HEK293T (cell line): ENCODE results near the gene ZNF587.

ENCODE experiments used
- ARNT ChIP-seq: fragments of 450-650 bp; IDR thresholded peaks from 2 replicates; pipeline ENCODE4 v1.6.1; 2017; ENCODE audit warnings: mild to moderate bottlenecking
- BHLHE40 ChIP-seq: fragments of 450-650 bp; IDR thresholded peaks from 2 replicates; pipeline ENCODE4 v1.6.1; 2016; ENCODE audit warnings: mild to moderate bottlenecking, moderate library complexity, borderline replicate concordance
- ELF4 ChIP-seq: fragments of 450-650 bp; IDR thresholded peaks from 2 replicates; pipeline ENCODE4 v1.6.1; 2017; ENCODE audit warnings: antibody characterized with exemption
- FOXM1 ChIP-seq: fragments of 450-650 bp; IDR thresholded peaks from 2 replicates; pipeline ENCODE4 v1.6.1; 2017; ENCODE audit warnings: mild to moderate bottlenecking, borderline replicate concordance
- NFRKB ChIP-seq: fragments of 450-650 bp; IDR thresholded peaks from 2 replicates; pipeline ENCODE4 v1.6.1; 2016; ENCODE audit warnings: mild to moderate bottlenecking, moderate library complexity
- SP1 ChIP-seq: fragments of 450-650 bp; IDR thresholded peaks from 2 replicates; pipeline ENCODE4 v1.6.1; 2017
- TARDBP ChIP-seq: fragments of 450-650 bp; IDR thresholded peaks from 2 replicates; pipeline ENCODE4 v1.6.1; 2016
- ZNF384 ChIP-seq: fragments of 450-650 bp; IDR thresholded peaks from 2 replicates; pipeline ENCODE4 v1.6.1; 2016
- TF ChIP-seq, protein P1 (sequence below): fragments of 450-650 bp; IDR thresholded peaks from 2 replicates; pipeline ENCODE4 v1.6.1; 2016

DNA sequence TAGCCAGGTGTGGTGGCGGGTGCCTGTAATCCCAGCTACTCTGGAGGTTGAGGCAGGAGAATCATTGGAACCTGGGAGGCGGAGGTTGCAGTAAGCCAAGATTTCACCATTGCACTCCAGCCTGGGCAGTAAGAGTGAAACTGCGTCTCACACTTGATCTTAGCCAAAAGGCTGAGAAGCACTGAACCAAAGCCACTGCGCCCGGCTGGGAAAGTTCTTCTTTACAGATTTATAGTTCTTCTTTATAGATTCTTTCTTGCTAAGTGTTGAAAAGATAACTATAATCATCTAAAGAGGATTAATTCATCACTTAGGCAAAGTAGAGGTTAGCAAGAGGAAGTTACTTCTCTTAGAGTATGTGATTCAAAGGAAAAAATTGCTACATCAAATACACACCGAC, 55.6 kb downstream of the ZNF587 start:
- TF ChIP-seq TARDBP = no peak
- TF ChIP-seq BHLHE40 = no peak
- TF ChIP-seq NFRKB = no peak
- TF ChIP-seq ARNT = no peak
- no peak for TF ChIP-seq FOXM1
- no peak for TF ChIP-seq SP1
- no peak for TF ChIP-seq ELF4
- TF ChIP-seq, protein P1, sequence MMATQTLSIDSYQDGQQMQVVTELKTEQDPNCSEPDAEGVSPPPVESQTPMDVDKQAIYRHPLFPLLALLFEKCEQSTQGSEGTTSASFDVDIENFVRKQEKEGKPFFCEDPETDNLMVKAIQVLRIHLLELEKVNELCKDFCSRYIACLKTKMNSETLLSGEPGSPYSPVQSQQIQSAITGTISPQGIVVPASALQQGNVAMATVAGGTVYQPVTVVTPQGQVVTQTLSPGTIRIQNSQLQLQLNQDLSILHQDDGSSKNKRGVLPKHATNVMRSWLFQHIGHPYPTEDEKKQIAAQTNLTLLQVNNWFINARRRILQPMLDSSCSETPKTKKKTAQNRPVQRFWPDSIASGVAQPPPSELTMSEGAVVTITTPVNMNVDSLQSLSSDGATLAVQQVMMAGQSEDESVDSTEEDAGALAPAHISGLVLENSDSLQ = no peak
- TF ChIP-seq ZNF384 = no peak
